HT1080 (cell line): ENCODE measurements around the gene SPRED2. TPM values are rescaled to one million over a fixed set of nuclear protein-coding genes. Genes with fewer than 3 reads are reported as not detected.
"Not testable (repeated sequence)": the region's sequence is repeated elsewhere in the genome, so short reads cannot be mapped to it uniquely, and the experiment has no call there.

Experiments
- DNase-seq: peaks from one replicate; pipeline ENCODE4 v3.0.0-alpha.2; 2015; ENCODE audit warnings: low read depth
- total RNA-seq: library from RNA; depleted of rRNA; stranded (reverse); fragments of >200 nt; shearing (Covaris generic); gene quantifications from 2 replicates; pipeline ENCODE4 v1.2.3, GENCODE V29; 2014

Gene SPRED2
- total RNA-seq, 1 experiment from 2014 or later, result 25.8 TPM

DNA sequence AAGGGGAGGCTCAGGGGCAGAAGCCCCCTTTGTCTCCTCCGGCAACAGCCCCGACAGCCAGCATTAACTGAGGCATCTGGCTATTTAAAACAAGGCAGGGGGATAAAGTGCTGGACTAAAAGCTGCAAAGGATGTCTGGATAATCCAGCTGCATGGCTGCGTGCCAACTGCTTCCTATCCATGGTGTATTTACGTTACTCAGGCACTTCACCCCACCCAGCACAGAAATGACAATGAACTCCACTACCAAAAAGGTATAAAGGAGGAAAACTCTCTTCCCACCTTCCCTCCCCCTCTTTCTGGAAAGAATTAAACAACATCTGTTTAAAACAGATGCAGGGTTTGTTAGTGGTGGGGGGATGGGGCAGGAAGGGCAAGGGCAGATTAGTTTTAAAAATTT, 82.5 kb downstream of the SPRED2 start:
- peak; percentile 60 for DNase-seq

DNA sequence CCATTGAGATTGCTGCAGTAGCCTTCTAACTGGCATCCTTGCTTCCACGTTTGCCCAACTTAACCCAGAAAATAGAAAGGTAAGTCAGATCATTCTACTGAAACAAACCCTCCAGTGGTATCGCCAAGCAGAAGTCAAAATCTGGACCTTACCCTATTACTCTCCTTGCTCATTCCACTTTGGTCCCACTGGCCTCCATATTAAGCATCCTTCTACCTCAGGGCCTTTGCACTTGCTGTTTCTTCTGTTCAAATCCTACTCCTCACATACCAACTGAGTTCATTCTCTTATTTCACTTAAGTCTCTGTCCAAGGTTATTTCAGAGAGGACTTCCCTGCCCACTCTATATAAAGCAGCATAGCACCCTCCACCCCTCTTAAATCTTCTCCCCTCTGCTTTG, 84.5 kb downstream of the SPRED2 start:
- DNase-seq, result no peak

DNA sequence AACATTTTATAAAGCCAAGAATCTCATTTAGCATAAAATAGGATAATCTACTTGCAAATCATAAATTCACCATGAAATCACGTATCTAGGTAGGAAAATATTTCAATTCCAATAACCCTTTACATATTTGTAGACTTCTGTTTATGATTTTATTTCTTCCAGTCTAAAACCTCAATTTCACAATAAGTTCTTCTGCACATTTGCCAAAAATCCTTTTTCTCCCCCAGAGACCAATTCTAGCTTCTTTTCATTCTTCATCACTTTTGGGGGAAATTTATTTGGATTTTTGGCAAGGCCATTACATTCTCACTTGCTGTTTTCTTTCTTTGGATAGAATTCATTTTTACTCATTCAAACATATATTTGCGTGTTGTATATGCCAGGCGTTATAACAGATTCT, 86.8 kb downstream of the SPRED2 start:
- DNase-seq, result no peak

DNA sequence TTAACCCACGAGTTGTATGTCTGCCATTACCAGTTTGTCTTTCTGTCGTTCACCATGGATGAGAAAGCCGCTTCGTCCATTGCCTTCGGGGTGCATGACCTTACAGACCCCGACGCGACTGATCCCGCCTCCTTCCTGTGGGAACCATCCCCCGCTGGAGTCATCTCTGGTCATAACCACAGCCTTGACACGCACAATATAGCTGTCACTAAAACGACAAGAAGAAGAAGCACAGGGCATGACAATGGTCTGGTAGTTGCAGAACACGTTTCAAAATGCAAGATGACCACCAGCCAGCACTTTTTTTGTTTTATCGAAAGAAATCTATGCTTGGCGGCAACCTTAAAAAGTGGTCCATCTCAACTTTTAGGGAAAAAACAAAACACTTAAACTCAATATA, 87.7 kb downstream of the SPRED2 start:
- no peak for DNase-seq

DNA sequence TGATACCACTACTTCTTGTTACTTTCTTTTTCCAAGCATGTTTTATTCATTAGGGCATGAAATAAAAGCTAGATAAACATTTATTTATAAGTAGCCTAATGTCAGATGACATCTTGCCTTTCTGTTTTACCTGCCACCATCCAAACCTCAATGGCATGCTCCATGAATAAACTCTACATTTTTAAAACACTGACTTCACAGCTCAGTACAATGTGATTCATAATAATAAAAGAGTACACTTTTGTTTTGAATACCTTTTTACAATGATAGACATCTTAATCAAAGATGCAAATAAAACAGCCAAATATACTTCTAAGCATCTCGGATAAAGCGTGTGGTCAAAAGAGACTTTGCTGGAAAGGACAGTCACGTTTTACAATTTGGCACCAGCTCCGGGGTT, 88.2 kb downstream of the SPRED2 start:
- DNase-seq, result no peak

DNA sequence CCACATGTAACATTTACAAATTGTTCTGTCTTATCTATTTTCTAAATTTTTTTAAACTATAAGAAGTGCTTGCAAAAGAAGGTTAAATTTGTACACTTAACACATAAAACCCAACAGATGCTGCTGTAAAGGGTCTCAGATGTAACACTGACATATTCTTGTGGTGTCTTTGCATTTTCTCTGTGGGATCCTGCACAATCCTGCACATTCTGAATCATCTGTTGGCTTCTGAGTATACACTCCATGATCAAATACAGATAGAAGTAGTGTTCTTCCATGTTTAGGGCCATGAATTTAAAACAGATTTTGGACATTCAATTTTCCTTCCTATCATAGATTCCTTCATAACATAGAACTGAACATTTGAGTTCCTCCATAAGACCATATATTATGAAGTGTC, 89.0 kb downstream of the SPRED2 start:
- DNase-seq, result no peak

DNA sequence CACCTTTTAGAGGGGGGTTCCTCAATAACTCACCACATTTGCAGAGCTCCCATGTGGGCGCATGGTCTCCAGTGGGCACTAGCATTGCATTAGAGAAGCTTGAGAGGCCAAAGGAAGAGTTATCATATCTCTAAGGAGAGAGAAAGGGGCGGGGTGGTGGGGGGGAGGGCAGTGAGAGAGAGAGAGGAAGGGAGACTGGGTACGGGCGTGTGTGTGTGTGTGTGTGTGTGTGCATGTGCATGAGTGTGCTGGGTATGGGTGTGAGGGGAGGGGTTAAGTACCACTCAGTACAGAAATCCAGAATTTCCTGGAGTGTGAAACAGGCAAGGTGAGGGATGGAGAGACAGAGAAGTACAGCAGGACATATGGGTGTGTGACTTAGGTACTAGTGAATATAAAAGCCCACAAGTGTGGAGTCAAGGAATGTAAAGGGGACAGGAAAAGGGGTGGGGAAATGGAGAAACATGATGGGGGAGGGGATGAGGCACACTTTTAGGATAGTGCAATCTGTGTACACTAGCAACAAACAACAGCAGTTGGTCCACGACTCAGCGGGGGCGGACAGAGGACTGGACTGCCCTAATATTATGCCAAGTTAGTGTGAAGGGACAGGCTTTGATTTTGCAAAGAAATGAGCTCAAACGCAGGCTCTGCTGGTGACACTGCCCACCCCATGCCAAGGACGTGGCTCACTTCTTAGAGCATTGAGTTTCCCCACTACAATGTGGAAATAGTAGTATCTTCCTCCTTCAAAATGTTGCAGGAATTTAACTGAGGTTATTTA, 91.3 kb downstream of the SPRED2 start:
- no peak for DNase-seq

DNA sequence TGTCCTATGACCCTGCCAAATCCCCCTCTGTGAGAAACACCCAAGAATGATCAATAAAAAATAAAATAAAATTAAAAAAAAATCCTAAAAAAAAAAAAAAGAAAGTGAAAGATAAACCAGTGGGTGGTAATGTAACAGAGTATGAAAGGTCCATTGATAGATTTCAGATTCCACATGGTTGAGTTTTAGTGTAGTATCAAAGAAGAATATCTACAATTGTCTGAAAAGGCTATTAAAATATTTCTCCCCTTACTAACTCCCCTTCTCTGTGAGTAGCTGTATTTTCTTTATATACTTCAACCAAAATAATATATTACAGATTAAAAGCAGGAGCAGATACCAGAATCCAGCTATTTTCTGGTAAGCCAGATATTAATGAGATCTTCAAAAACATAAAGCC, 92.8 kb downstream of the SPRED2 start:
- DNase-seq, result no peak

DNA sequence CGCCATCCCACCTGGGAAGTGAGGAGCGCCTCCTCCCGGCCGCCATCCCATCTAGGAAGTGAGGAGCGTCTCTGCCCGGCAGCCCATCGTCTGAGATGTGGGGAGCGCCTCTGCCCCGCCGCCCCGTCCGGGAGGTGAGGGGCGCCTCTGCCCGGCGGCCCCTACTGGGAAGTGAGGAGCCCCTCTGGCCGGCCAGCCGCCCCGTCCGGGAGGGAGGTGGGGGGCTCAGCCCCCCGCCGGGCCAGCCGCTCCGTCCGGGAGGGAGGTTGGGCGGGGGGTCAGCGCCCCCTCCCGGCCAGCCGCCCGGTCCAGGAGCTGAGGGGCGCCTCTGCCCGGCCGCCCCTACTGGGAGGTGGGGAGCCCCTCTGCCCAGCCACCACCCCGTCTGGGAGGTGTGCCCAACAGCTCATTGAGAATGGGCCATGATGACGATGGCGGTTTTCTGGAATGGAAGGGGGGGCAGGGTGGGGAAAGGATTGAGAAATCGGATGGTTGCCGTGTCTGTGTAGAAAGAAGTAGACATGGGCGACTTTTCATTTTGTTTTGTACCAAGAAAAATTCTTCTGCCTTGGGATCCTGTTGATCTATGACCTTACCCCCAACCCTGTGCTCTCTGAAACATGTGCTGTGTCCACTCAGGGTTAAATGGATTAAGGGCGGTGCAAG, 93.4 kb downstream of the SPRED2 start:
- DNase-seq, result not testable (repeated sequence)

DNA sequence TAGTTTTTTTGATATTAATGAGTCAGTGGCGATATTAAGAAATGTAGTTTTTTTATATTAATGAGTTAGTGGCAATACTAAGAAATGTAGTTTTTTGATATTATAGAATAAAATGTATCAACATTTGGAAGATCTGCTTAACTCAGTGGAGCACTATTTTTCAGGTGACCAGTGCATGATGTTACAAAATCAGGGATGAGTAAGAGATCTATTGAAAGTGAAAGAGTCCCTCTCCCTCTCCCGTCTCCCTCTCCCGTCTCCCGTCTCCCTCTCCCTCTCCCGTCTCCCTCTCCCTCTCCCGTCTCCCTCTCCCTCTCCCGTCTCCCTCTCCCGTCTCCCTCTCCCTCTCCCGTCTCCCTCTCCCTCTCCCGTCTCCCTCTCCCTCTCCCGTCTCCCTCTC, 94.5 kb downstream of the SPRED2 start:
- DNase-seq, result not testable (repeated sequence)

DNA sequence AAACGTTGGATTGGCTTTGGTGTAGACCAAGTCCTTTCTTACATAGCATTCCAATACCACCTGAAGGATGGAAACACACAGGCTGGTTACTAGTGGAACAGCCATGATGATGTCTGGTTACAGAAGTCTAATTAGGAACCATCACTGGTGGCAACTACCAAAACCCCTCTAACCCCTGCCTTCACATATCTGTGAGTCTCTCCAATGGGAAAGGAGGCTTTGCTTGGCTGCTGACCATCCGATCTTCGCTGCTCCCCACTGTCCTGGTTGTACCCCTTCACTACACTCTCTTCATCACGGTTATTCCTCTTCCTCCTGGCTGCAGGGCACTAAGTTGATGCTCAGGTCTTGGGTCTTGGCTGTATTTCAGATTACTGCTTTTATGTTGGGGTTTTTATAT, 97.7 kb downstream of the SPRED2 start:
- DNase-seq, result no peak

DNA sequence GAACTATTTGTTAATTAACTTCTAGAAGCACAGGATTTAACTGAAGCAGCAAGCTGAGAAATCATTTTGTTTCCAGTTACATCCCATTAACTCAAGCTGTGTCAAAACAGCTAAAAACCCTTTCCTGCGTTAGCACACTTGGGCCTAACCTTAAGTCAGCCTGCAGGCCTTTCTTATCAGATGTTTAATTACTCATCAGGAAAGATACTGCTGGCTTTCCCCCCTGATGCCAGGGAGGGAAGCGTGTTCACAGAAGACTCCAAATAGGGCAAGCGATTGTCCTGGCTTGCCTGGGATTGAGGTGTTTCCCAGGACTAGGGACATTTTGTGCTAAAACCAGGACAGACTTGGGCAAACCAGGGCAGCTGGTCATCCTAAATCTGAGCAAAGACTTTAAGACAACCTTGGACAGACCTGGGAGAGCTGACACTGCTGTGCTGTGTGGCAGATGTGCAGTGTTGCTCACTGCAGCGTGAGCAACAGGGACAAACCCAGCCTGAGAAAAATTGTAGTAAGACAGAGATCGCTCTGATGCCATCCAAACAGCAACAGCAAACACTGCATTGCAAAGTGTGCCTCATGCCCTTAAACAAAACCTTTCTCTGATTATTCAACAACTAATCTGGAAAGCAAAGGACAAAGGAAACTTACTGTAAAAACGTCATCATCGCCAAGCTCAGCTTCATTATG, 100.9 kb downstream of the SPRED2 start:
- DNase-seq, result no peak

DNA sequence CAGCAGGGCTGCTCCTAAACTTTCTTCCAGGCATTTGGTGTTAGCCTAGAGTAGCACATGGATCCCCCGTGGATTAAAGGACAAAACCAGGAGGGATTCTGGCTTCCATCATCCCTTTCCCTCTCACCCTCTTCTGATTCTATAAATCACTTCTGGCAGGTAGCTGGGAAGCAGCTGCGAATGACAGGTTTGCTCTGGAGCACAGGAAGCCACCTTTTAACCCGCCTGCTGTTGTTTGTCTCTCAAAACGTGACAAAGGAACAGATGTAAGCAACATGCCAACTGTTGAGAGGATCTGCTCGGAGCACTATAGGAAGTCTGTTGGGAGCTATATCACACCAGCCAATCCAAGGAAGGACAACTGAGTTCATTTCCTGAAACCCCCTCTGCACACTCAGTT, 102.9 kb downstream of the SPRED2 start:
- DNase-seq, result no peak

DNA sequence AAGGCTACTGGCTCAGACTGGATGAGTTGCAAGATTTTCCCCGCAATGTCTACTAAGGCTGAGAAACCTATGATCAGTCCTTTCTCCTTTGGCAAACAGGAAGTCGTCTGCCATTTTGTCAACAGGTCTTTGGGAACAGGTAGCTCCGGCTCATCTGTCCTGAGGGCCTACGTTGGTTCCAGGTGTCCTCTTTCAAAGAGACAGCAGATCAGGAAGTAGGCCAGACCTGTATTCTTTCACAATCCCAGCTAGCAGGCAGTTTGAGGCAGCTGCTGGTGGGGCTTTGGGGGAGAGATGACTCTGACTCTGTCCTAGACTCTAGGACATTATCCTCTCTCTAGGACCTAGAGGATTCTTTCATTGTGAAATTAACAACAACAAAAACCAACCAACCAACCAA, 106.1 kb downstream of the SPRED2 start:
- DNase-seq, result no peak

DNA sequence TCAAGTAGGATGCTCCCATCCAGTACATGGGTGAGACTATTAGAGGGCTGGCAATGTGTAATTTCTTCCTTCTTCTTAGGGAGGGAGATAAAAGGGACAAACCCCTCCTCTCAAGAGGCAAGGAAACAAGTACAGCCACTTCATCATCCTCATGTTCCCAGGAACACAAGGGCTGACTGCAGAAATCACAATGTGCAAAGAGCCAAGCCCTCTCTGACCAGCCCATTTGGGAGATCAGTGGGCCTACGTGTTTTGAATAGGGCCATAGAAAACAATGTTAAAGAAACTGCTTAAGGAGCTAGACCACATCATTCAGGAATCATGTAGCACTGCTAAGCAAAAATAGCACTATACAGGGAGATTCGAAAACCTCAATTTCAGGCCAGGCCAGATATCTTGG, 107.3 kb downstream of the SPRED2 start:
- DNase-seq, result no peak

DNA sequence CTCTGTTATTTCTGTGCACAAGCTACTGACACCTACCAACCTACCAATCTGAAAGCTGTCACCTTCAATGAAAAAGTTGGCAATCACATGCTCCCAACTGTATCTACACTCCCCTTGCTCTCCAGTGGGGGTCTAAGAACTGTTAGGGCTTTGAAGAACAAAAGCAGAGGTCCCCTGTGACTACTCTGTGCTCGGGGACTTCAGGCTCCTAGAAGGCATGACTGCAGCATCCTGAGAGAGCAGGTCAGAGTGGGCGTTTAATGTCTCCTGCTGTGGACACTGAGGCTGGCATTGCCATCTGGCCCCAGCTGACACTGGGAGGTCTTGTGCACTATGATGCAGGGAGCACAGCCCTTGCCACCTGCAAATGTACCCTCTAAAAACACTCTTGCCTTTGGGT, 111.5 kb downstream of the SPRED2 start:
- DNase-seq, result no peak

DNA sequence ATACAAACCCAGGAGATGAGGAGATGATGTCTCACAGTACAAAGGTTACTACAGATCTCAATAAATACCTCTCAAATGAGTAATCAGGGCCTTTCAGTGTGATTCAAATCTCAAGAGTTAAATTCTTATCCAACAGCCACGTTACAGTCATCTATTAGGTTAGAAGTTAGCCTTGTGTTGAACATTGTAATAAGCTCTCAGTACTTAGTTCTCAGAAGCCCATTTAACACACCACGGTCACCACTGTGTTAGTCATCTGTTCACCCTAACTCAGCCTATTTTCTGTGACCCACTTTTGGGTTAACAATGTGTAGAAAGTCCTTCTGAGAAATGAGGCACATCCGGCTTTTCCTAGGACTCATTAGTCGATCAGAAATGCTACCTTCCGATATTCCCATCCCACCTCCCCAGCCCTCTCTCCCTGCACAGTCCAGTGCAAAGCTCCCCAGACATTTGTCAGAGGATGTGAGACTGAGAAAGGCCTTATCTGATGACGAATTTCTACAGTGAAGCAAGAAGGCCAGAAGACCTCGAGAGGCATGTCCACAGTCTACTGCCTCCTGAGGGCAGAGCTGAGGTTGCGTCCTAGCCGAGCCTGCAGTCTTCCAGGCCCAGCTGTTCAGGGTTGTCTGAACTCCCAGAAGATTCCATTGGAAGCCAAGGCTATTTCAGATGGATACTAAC, 112.2 kb downstream of the SPRED2 start:
- peak; percentile 95 for DNase-seq

DNA sequence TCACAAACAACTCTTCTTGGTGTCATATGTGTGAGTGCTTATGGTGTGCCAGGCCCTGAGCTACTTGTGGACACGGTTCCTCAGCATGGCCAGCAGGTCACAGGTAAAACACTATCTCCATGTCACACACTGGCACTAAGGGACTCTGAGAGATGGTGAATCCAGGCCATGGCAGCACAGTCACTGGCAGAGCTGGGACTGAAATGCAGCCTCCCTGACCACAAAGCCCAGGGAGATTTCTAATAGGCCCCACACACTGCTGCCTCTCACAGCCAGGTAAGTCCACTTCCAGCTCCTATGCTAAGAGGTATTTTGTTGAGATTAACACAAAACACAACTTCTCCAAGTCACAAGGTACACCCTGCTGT, 112.7 kb downstream of the SPRED2 start:
- no peak for DNase-seq

DNA sequence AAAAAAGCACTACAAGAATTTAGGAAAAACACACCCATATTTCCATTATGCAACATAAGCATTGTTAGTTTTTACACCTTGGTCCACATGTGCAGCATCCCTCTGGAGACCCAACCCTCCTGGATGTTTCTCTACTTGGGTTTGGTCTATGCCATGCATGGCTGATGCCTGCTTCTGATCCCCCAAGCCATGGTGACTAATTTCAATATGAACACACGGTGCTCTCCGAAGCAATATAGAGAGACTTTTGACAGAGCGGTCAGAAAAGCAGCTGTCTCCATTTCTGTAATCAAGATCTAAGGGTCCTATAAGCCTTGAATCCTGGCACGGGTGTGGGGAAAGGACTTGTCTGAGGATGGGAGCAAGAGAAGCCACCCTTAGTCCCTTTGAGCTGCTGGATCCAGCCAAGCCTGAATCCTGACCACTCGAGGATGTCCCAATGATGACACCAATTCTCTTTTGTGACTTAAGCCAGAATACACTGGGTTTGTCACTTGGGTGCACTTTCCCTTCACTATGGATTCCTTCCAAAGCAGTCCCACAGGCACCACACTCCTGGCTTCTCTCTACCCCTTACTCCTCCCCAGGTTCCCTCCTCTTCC, 113.2 kb downstream of the SPRED2 start:
- no peak for DNase-seq

DNA sequence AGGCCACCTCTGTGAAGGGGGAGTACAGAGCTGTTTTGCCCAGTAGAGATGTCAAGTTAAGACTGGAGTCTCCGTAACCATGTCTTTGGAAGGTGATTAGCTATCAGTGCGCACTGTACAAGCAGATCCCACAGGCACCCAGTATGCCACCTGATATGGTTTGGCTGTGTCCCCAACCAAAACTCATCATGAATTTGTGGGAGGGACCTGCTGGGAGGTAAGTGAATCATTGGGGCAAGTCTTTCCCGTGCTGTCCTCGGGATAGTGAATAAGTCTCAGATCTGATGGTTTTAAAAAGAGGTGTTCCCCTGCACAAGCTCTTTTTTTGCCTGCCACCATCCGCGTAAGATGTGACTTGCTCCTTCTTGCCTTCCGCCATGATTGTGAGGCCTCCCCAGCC, 114.6 kb downstream of the SPRED2 start:
- peak; percentile 19 for DNase-seq

DNA sequence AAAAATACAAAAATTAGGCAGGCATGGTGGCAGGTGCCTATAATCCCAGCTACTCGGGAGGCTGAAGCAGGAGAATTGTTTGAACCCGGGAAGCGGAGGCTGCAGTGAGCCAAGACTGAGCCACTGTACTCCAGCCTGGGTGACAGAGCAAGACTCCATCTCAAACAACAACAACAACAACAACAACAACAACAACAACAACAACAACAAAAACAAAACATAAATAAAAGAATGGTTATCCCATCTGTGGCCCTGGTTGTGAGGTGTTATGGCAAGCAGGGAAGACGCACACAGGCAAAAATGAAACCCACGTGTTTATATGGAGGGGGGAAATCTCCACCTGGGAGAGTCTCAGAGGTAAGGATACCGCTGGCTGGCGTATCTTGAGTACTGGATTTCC, 115.0 kb downstream of the SPRED2 start:
- not testable (repeated sequence) for DNase-seq

DNA sequence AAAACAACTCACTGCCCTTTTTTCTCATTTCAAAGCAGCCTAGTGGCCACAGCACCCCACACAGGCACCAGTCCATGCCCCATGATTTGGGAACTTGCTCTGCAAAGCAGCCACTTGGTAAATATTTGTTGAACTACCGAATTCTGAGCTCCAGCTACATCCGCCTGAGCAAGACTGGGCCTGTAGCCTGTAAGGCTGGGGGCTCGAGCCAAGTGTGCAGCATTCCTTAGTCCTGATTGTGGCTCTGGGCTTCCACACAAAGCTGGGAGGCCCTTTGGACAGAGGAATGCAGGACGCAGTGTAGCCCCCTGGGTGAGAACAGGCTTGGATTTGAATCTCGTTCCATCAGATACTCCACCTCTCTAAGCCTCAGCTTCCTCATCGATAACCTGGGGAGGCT, 116.3 kb downstream of the SPRED2 start:
- DNase-seq, result no peak
